CD8-positive, alpha-beta memory T cell (primary cell): ENCODE results near the gene ZBTB22. TPM values are rescaled to one million over a fixed set of nuclear protein-coding genes. Genes with fewer than 3 reads are reported as not detected.
A peak's percentile ranks its signal among the peaks of the same experiment; 100 is the strongest.
"Not testable (repeated sequence)": the region's sequence is repeated elsewhere in the genome, so short reads cannot be mapped to it uniquely, and the experiment has no call there.

Experiments
- CTCF ChIA-PET: fragments of 350-600 bp; sonication (Branson Sonifier 250); formaldehyde crosslinking; loops from one replicate; lab custom pipeline; 2021; ENCODE audit warnings: antibody characterized with exemption; lab: Charles Lee
- POLR2A ChIA-PET: fragments of 350-600 bp; sonication (Branson Sonifier 250); formaldehyde crosslinking; loops from one replicate; lab custom pipeline; 2021; ENCODE audit warnings: antibody characterized with exemption; lab: Charles Lee
- DNase-seq, 5 donors: peaks; one replicate each; pipeline versions ENCODE4 v3.0.0 to v3.0.0-alpha.2; 2020 to 2022; ENCODE audit warnings: mixed read lengths in 1 of 5
- H3K27ac ChIP-seq: one replicate; pipeline ENCODE4 v1.7.0; 2013; ENCODE audit warnings: low read depth, mild to moderate bottlenecking, low read length, moderate library complexity
- H3K27me3 ChIP-seq: 2 replicates; pipeline ENCODE4 v1.7.0; 2013; ENCODE audit warnings: low read length, mild to moderate bottlenecking; ENCODE audit not compliant: insufficient read depth, poor library complexity, severe bottlenecking
- H3K36me3 ChIP-seq: 2 replicates; pipeline ENCODE4 v1.7.0; 2013; ENCODE audit warnings: mild to moderate bottlenecking, low read length, moderate library complexity; ENCODE audit not compliant: insufficient read depth
- H3K4me1 ChIP-seq: 2 replicates; pipeline ENCODE4 v1.7.0; 2013; ENCODE audit warnings: mild to moderate bottlenecking, low read length, moderate library complexity; ENCODE audit not compliant: insufficient read depth
- H3K4me3 ChIP-seq: 2 replicates; pipeline ENCODE4 v1.7.0; 2013; ENCODE audit warnings: mild to moderate bottlenecking, low read length
- H3K9me3 ChIP-seq: 2 replicates; pipeline ENCODE4 v1.7.0; 2013; ENCODE audit warnings: mild to moderate bottlenecking, low read length
- H3K27ac Mint-ChIP-seq, 8 donors: one replicate each; pipeline ENCODE4 v1.8.0; 2020 to 2021; ENCODE audit warnings: mixed read lengths in 8 of 8, mild to moderate bottlenecking in 6 of 8, inconsistent platforms in 3 of 8, moderate library complexity in 3 of 8
- H3K27me3 Mint-ChIP-seq, 2 donors: one replicate each; pipeline ENCODE4 v1.8.0; 2020 to 2021; ENCODE audit warnings: mixed read lengths in 2 of 2, mild to moderate bottlenecking in 1 of 2, moderate library complexity in 1 of 2
- H3K36me3 Mint-ChIP-seq, 3 donors: one replicate each; pipeline ENCODE4 v1.8.0; 2020 to 2021; ENCODE audit warnings: mixed read lengths in 3 of 3, inconsistent platforms in 1 of 3, mild to moderate bottlenecking in 1 of 3
- H3K4me1 Mint-ChIP-seq, 3 donors: one replicate each; pipeline ENCODE4 v1.8.0; 2020 to 2021; ENCODE audit warnings: mixed read lengths in 3 of 3, inconsistent platforms in 1 of 3, mild to moderate bottlenecking in 1 of 3
- H3K4me3 Mint-ChIP-seq, 7 donors: one replicate each; pipeline ENCODE4 v1.8.0; 2020 to 2021; ENCODE audit warnings: mixed read lengths in 7 of 7, mild to moderate bottlenecking in 6 of 7, moderate library complexity in 4 of 7, inconsistent platforms in 2 of 7
- H3K9me3 Mint-ChIP-seq, 5 donors: one replicate each; pipeline ENCODE4 v1.8.0; 2020 to 2022; ENCODE audit warnings: mixed read lengths in 5 of 5, mild to moderate bottlenecking in 3 of 5, moderate library complexity in 2 of 5, inconsistent platforms in 1 of 5
- polyA plus RNA-seq: library from polyadenylated mRNA; unstranded; fragments of 300-500 nt; fragmentation: Illumina TruSeq; gene quantifications from one replicate; pipeline ENCODE4 v1.2.3, GENCODE V29; 2021
- total RNA-seq, 2 experiments: library from RNA; stranded (reverse); gene quantifications; one replicate each; pipeline ENCODE4 v1.2.3, GENCODE V29; 2021

Gene ZBTB22
- total and polyA plus RNA-seq, 3 experiments from 2014 or later: 6.9 to 12.7 (median 7.8) TPM

DNA sequence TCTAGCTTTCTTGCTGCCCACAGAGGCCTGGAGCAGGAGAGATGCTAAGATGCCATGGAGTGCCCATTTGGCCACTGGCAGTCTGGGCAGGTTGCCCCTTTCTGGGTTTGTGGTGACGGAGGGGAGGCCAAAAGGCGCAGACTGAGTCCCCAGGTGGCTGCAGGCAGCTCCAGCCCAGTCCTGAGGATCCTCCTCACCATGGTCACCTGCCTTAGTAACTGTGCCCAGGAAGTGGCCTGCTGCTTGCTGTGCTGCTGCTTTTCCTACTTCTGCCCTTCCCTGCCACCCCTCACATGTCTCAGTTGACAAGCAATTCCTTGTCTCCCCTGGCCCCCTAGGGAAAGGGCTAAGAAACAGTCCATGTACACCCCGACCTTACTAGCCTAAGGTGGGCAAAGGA, 38.8 kb upstream of the ZBTB22 start:
- no peaks in the 10 kb centered on the region for H3K36me3 ChIP-seq
- H3K9me3 Mint-ChIP-seq: no peaks in the 10 kb centered on the region
- CTCF ChIA-PET: no interaction called here
- H3K4me1 ChIP-seq: no peaks in the 10 kb centered on the region
- H3K4me3 ChIP-seq: no peak overlapping the region
- no peak for DNase-seq
- H3K27ac ChIP-seq: no peak overlapping the region
- no peaks in the 10 kb centered on the region for H3K36me3 Mint-ChIP-seq
- H3K27me3 ChIP-seq: no peaks in the 10 kb centered on the region
- no peaks in the 10 kb centered on the region for H3K9me3 ChIP-seq
- no peaks in the 10 kb centered on the region for H3K4me1 Mint-ChIP-seq
- H3K27me3 Mint-ChIP-seq: no peaks in the 10 kb centered on the region
- no peak overlapping the region for H3K4me3 Mint-ChIP-seq
- POLR2A ChIA-PET: no interaction called here
- no peak overlapping the region for H3K27ac Mint-ChIP-seq

DNA sequence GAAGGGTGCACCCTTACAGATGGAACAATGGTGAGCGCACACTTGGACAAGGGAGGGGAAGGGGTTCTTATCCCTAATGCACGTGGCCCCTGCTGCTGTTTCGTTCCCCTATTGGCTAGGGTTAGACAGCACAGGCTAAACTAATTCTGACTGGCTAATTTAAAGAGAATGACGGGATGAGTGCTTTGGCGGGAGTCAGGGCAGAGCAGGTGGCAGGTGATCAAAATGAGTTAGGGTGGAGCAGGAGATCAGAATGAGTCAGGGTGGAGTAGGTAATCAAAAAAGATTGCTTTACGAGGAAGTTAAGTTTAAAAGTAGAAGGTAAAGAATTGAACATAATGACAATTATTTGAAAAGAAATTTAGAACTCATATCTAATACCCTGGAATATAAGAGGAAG, 38.3 kb upstream of the ZBTB22 start:
- H3K36me3 Mint-ChIP-seq, H3K4me1 Mint-ChIP-seq, H3K4me1 ChIP-seq, H3K36me3 ChIP-seq, CTCF ChIA-PET, H3K27ac ChIP-seq, H3K27ac Mint-ChIP-seq, H3K4me3 Mint-ChIP-seq, H3K9me3 Mint-ChIP-seq, H3K27me3 Mint-ChIP-seq, POLR2A ChIA-PET, H3K4me3 ChIP-seq, H3K27me3 ChIP-seq, DNase-seq, H3K9me3 ChIP-seq: not testable (repeated sequence)

DNA sequence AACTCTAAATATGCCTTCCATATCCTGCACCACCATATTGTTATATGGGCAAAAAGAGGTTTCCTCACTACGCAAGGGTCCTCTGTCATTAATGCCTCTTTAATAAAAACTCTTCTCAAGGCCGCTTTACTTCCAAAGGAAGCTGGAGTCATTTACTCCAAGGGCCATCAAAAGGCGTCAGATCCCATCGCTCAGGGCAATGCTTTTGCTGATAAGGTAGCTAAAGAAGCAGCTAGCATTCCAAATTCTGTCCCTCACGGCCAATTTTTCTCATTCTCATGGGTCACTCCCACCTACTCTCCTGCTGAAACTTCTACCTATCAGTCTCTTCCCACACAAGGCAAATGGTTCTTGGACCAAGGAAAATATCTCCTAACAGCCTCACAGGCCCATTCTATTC, 30.3 kb upstream of the ZBTB22 start:
- Mint-ChIP-seq H3K27ac (peak overlapping the region in 3 of 8 donors; percentile 27 to 49 (median 33)), H3K36me3 (no peaks in the 10 kb centered on the region), H3K4me1 (peaks cover 37 to 38% (median 38%) of the 10 kb centered on the region in 3 donors), H3K27me3 (peaks cover 0 to 4% of the 10 kb centered on the region in 2 donors), H3K9me3 (peaks cover 0 to 2% (median 0%) of the 10 kb centered on the region in 5 donors), H3K4me3 (no peak overlapping the region)
- Histone ChIP-seq H3K4me3 (no peak overlapping the region), H3K36me3 (no peaks in the 10 kb centered on the region), H3K9me3 (no peaks in the 10 kb centered on the region), H3K27ac (no peak overlapping the region), H3K4me1 (peaks cover 28% of the 10 kb centered on the region), H3K27me3 (no peaks in the 10 kb centered on the region)
- DNase-seq: no peak
- POLR2A ChIA-PET: no interaction called here
- CTCF ChIA-PET: interaction anchor here (0.7 to 1.8 kb wide), 3 partner anchors 71 to 188 kb away, joined by 3 to 4 read pairs (median 3); partner anchors contain the start of genes B3GALT4, RPS18 and VPS52

DNA sequence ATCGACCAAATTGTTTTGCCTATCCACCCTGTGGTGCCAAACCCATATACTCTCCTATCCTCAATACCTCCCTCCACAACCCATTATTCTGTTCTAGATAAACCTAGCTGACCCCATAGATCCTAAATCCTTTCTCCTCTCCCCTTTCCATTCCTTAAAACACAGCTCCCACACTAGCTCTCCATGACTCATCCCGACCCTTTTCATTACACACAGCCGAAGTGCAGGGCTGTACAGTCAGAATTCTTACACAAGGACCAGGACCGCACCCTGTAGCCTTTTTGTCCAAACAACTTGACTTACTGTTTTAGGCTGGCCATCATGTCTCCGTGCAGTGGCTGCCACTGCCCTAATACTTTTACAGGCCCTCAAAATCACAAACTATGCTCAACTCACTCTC, 29.4 kb upstream of the ZBTB22 start:
- POLR2A ChIA-PET: not testable (repeated sequence)
- CTCF ChIA-PET: interaction anchor here (3.8 to 4.1 kb wide), 2 partner anchors 29 to 46 kb away, joined by 35 to 52 read pairs; partner anchors contain the start of genes RGL2 and ZBTB22
- peak overlapping the region in 5 of 8 donors; percentile 8 to 90 (median 74) for H3K27ac Mint-ChIP-seq

DNA sequence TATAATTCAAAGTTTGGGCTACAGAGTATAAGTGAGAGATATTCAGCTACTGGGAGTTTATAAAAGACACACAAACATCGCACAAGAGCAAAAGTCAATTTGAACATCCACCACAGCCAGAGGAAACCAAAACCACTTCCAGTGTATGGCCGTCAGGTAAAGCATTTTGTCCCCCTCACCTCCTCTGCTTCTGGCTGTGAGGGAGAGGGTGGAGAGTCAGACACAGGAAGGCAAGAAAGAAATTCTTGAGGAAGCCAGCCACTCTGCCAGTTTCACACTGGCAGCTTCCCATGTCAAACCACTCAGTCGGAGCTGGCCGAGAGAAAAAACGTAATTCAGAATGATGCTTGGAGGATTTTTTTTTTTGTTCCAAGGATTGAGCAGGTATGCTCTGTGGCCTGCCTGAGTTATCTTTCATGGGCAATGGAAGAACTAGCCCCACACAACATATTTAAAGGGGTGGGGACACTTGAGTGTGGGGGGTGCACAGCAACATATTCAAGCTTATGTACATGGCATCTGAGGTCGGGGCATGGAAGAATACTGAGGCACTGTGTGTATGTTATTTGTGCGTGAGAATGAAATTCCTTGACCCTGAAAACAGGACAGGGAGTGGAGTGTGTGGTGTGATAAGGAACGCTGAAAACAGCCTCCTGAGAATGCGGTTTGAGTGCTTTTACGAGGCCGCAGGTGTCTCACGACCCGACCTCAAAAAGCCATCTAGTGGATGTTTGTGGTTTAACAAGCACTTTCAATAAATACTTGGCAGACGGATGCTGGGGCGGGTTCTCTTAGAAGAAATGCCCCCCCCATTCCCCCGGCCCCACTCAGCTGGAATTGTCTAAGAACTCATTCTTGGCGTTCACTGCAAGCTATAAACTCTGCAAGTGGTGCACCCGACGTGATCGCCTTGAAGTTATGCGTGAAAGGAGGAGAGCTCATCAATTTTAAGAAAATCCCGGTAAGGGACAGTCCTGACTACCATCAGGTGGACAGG, 27.5 kb upstream of the ZBTB22 start:
- peaks cover 35% of the 10 kb centered on the region for H3K4me1 ChIP-seq
- DNase-seq: peak; percentile 58 to 87 (median 84)
- H3K9me3 Mint-ChIP-seq: peaks cover 0 to 2% (median 0%) of the 10 kb centered on the region in 5 donors
- H3K4me1 Mint-ChIP-seq: peaks cover 39 to 41% (median 40%) of the 10 kb centered on the region in 3 donors
- H3K27me3 ChIP-seq: no peaks in the 10 kb centered on the region
- H3K36me3 ChIP-seq: no peaks in the 10 kb centered on the region
- H3K27ac Mint-ChIP-seq: peak overlapping the region; percentile 85 to 99 (median 97)
- H3K9me3 ChIP-seq: no peaks in the 10 kb centered on the region
- peaks cover 0 to 4% of the 10 kb centered on the region in 2 donors for H3K27me3 Mint-ChIP-seq
- H3K27ac ChIP-seq: peak overlapping the region; percentile 77
- POLR2A ChIA-PET: interaction anchor here (0.6 to 3.4 kb wide), 15 partner anchors 27 to 1440 kb away, joined by 3 to 75 read pairs (median 5); partner anchors contain the start of genes B3GALT4, CUTA, PFDN6 and RGL2
- H3K4me3 ChIP-seq: peak overlapping the region; percentile 56
- CTCF ChIA-PET: interaction anchor here (0.6 to 4.1 kb wide), 19 partner anchors 9 to 226 kb away, joined by 3 to 52 read pairs (median 6); partner anchors contain the start of genes B3GALT4, PFDN6, RGL2 and RPS18
- peak overlapping the region; percentile 69 to 92 (median 85) for H3K4me3 Mint-ChIP-seq
- H3K36me3 Mint-ChIP-seq: no peaks in the 10 kb centered on the region

More for the DNA sequence above, 29.4 kb upstream of the ZBTB22 start:
- not testable (repeated sequence) for H3K27ac ChIP-seq, H3K27me3 Mint-ChIP-seq, H3K36me3 Mint-ChIP-seq, H3K9me3 Mint-ChIP-seq, H3K4me3 ChIP-seq, H3K27me3 ChIP-seq, H3K36me3 ChIP-seq, DNase-seq, H3K4me3 Mint-ChIP-seq, H3K9me3 ChIP-seq
- H3K4me1 Mint-ChIP-seq: peaks cover 39 to 41% (median 39%) of the 10 kb centered on the region in 3 donors
- H3K4me1 ChIP-seq: peaks cover 34% of the 10 kb centered on the region

DNA sequence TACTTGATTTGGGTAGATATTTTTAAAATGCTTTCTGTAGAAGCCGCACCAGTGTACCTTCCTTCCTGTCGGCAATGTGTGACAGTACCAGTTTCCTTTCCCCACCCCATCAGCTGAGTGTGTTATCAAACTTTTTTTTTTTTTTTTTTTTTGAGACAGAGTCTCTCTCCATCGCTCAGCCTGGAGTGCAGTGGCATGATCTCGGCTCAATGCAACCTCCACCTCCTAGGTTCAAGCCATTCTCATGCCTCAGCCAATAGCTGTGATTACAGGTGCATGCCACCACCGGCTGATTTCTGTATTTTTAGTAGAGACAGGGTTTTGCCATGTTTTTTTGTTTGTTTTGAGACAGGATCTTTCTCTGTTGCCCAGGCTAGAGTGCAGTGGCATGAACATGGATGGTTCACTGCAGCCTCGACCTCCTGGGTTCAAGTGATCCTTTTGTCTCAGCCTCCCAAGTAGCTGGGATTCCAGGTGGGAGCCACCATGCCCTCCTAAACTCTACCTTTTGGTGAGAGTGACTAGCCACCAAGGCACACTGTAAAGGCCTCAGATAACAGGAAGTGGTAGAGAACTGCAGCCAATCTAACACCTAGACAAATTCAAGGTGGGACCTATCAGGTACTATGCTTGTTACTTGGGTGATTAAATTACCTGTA, 26.5 kb upstream of the ZBTB22 start:
- Mint-ChIP-seq H3K36me3 (no peaks in the 10 kb centered on the region), H3K27ac (peak overlapping the region; percentile 85 to 99 (median 97)), H3K27me3 (peaks cover 0 to 4% of the 10 kb centered on the region in 2 donors), H3K4me1 (peaks cover 39 to 44% (median 40%) of the 10 kb centered on the region in 3 donors), H3K9me3 (peaks cover 0 to 2% (median 0%) of the 10 kb centered on the region in 5 donors), H3K4me3 (peak overlapping the region; percentile 69 to 93 (median 85))
- no peaks in the 10 kb centered on the region for H3K36me3 ChIP-seq
- no peaks in the 10 kb centered on the region for H3K27me3 ChIP-seq
- peaks cover 35% of the 10 kb centered on the region for H3K4me1 ChIP-seq
- peak; percentile 52 to 89 (median 83) for DNase-seq
- CTCF ChIA-PET: interaction anchor here (0.7 to 4.1 kb wide), 17 partner anchors 8 to 329 kb away, joined by 3 to 52 read pairs (median 6); partner anchors contain the start of genes B3GALT4, PFDN6, RGL2 and RPS18
- H3K4me3 ChIP-seq: peak overlapping the region; percentile 65
- H3K27ac ChIP-seq: peak overlapping the region; percentile 77
- no peaks in the 10 kb centered on the region for H3K9me3 ChIP-seq
- POLR2A ChIA-PET: interaction anchor here (0.6 to 3.4 kb wide), 17 partner anchors 11 to 505 kb away, joined by 3 to 75 read pairs (median 5); partner anchors contain the start of genes B3GALT4, PFDN6, RGL2 and RING1

DNA sequence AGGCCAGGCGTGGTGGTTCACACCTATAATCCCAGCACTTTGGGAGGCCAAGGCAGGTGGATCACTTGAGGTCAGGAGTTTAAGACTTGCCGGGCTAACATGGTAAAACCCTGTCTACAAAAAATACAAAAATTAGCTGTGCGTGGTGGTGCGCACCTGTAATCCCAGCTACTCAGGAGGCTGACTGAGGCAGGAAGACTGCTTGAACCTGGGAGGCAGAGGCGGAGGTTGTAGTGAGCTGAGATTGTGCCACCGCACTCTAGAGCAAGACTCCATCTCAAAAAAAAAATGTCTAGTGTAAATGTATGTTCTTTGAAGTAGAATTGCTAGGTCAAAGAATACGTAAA, 26.0 kb upstream of the ZBTB22 start:
- POLR2A ChIA-PET: interaction anchor here (0.6 to 3.4 kb wide), 15 partner anchors 11 to 505 kb away, joined by 3 to 75 read pairs (median 8); partner anchors contain the start of genes B3GALT4, PFDN6, RGL2 and RPS18
- H3K27me3 ChIP-seq, H3K27me3 Mint-ChIP-seq, H3K9me3 ChIP-seq, H3K36me3 ChIP-seq, H3K9me3 Mint-ChIP-seq, H3K36me3 Mint-ChIP-seq, H3K4me3 ChIP-seq: not testable (repeated sequence)
- H3K27ac Mint-ChIP-seq: peak overlapping the region; percentile 85 to 99 (median 97)
- peaks cover 35% of the 10 kb centered on the region for H3K4me1 ChIP-seq
- DNase-seq: peak in 1 of 5 donors; percentile 17
- peaks cover 40 to 48% (median 43%) of the 10 kb centered on the region in 3 donors for H3K4me1 Mint-ChIP-seq
- peak overlapping the region; percentile 69 to 93 (median 85) for H3K4me3 Mint-ChIP-seq
- peak overlapping the region; percentile 43 for H3K27ac ChIP-seq
- CTCF ChIA-PET: interaction anchor here (0.7 to 4.1 kb wide), 11 partner anchors 26 to 329 kb away, joined by 3 to 52 read pairs (median 15); partner anchors contain the start of genes B3GALT4, RGL2, RPS18 and TAPBP
